Renal pelvis (tissue), 4 donors: ENCODE measurements around the gene BCL6B. TPM values are rescaled to one million over a fixed set of nuclear protein-coding genes. Genes with fewer than 3 reads are reported as not detected.
"Not testable (repeated sequence)": the region's sequence is repeated elsewhere in the genome, so short reads cannot be mapped to it uniquely, and the experiment has no call there.

Experiments used
- DNase-seq: peaks from one replicate; pipeline ENCODE4 v3.0.0-alpha.2; 2013
- polyA plus RNA-seq, 3 donors: library from polyadenylated mRNA; unstranded; fragments of 120-200 nt; gene quantifications; one replicate each; pipeline ENCODE4 v1.2.1, GENCODE V29; 2013; ENCODE audit not compliant: insufficient read length in 3 of 3

The BCL6B gene
- polyA plus RNA-seq, 3 donors = 24.7 to 30.0 (median 25.5) TPM

DNA sequence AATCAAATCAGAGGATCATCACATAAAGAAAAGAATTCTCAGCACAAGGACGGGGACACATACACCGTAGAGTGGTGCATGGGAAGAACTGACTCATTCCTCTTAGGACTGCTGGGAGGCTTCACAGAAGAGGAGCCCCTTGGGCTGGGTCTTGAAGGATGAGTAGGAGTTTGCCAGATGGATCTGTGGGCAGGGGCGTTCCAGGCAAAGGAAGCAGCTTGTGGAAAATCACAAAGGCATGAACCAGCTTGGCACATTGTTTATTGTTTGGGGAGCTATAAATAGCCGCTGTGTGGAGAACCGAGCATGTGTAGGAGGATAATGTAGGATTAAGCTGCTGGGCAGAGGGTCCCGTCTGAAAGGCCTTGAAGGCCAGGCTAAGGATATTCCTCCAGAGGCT, 26.1 kb downstream of the BCL6B start:
- no peak for DNase-seq

DNA sequence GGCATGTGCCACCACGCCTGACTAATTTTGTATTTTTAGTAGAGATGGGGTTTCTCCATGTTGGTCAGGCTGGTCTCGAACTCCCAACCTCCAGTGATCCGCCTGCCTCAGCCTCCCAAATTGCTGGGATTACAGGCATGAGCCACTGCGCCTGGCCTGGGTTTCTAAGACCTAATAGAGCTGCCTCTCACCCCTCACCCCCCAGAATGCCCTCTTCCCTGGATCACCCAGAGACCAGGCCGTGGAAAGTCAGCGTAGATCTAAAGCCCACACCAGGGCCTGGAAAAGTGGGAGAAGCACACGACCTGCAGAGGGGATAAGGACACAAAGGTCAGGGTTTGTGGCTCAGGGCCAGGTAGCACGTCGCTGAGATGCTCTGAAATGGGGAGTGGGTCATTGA, 27.7 kb downstream of the BCL6B start:
- DNase-seq = not testable (repeated sequence)

DNA sequence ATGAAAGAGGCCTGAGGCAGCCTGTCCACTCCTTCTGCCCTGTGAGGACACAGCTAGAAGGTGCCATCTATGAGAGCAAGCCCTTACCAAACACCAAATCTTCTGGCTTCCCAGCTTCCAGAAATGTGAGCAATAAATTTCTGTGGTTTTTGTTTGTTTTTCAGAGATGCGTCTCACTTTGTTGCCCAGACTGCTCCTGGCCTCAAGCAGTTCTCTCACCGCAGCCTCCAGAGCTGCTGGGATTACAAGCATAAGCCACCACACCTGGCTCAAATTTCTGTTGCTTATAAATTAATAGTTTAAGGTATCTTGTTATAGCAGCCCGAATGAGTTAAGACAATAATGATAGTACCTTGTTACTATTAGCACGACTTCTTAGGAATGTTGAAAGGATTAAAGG, 33.5 kb downstream of the BCL6B start:
- no peak for DNase-seq

DNA sequence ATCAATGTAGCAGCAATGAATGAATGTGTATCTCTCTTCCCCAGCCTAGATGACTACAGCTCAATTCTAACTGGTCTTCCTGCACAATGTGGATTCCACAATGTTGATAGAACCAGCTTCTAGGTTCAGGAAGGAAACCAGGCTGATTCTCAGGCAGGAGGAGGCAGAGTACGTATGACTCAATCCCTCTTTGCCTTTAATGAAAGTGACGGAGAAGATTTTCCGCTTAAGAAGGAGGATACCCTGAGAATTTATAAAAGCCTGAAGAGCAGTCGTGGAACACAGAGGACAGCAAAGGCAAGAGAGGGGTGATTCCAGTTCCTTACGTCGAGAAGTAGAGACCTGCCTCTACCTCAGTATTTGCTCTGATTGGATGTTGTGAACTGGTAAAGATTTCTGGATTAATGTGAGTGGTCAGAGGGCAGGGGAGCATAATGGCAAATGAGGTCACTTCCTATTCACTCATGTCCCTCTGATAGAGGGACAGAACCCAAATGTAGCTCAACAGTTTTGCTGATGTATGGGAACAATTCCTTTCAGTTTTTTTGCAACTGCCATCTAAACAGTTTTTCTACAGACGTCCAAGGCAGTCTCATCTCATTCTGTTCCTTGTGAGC, 36.1 kb downstream of the BCL6B start:
- no peak for DNase-seq

GRCh38 chr17:7060165-7060891, 37.5 kb downstream of the BCL6B start:
- no peak for DNase-seq

GRCh38 chr17:7063518-7064094, 40.8 kb downstream of the BCL6B start:
- DNase-seq = no peak

DNA sequence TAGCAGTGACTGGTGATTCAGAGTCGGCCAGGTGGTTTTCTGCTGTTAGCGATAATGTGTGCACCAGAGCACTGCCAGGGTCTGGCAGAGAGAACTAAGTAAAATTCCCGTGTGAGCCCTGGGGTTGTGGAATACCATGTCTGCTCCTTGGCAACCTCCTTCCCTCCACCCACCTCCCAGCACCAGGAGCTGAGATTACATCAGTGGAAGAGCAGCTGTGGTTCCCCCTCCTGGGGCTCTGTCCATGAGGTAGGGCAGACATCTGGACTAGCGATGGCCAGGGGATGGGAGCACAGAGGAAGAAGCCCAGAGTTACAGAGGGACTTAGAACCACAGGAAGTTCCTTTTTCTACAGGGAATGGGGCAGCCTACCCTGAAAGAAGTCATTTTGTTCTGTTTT, 41.4 kb downstream of the BCL6B start:
- no peak for DNase-seq

GRCh38 chr17:7067198-7067597, 44.3 kb downstream of the BCL6B start:
- no peak for DNase-seq

DNA sequence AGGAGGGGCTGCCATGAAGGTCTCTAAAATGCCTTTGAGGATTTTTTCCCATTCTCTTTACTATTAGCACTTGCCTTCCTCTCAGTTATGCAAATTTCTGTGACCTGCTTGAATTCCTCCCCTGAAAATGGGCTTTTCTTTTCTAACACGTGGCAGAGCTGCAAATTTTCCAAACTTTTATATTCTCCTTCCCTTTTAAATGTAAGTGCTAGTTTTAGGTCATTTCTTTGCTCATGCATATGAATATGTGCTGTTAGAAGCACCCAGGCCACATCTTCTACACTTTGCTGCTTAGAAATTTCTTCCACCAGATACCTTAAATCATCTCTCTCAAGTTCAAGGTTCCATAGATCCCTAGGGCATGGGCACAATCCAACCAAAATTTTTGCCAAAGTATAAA, 45.4 kb downstream of the BCL6B start:
- no peak for DNase-seq

DNA sequence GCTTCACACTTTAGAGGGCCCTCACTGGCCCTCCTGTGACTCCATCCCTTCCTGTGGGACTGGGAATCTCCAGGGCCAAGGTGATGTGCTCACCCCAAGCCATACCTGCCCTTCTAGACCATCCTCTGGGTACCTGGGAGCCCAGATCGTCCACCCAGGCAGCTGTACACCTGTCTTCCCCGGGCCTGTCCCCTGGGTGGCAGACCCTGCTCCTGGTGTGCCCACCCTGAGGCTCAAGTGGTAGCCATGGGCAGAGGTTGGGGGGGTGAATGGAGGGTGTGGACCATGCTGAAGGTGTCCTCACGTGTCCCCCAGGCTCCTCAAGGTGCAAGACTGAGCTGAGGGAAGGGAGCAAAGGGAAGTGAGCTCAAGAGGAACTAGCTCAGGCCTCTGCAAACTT, 47.9 kb downstream of the BCL6B start:
- DNase-seq = no peak

GRCh38 chr17:7072406-7072805, 49.6 kb downstream of the BCL6B start:
- DNase-seq = no peak

DNA sequence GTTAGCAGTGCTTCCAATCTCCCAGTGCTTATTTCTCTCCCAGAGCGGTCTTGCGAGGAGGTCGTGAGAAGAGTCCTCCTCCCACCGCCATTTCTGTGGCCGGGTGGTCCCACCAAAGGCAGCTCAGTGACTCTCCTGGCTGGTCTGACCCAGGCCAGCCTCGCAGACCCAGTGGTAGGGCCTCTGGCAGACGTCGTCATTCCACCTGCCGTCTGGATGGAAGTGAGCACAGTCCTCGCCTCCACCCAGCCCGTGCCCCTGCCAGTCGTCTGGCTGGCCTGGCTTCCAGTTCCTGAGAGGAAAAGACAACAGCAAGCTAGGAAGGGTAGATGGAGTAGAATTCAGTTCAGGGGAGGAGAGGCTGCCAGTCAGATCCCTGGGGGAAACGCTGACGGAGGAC, 52.1 kb downstream of the BCL6B start:
- no peak for DNase-seq

GRCh38 chr17:7077911-7078546, 55.2 kb downstream of the BCL6B start:
- DNase-seq = no peak

GRCh38 chr17:7078711-7079110, 55.9 kb downstream of the BCL6B start:
- no peak for DNase-seq

Other genes starting within 250 kb of the BCL6B start
- gene FBXO39, start 246.8 kb upstream of the BCL6B start, polyA plus RNA-seq = under 1 TPM in 2 of 3 donors, not detected in 1; 0.06 to 0.19 TPM
- under 1 TPM; 0.41 to 0.73 (median 0.71) TPM for gene TEKT1, start 191.3 kb upstream of the BCL6B start, polyA plus RNA-seq
- gene ALOX12, start 27.0 kb upstream of the BCL6B start, polyA plus RNA-seq = 1 to 10 TPM; 1.6 to 3.7 (median 2.8) TPM
- 100 to 1,000 TPM; 181 to 197 (median 187) TPM for gene RNASEK, start 10.4 kb upstream of the BCL6B start, polyA plus RNA-seq
- gene SLC16A13, start 13.0 kb downstream of the BCL6B start, polyA plus RNA-seq = 1 to 10 TPM; 4.5 to 5.1 (median 4.8) TPM
- gene SLC16A11, start 21.0 kb downstream of the BCL6B start, polyA plus RNA-seq = under 1 TPM; 0.51 to 0.75 (median 0.67) TPM
- 1 to 10 TPM in 2 of 3 donors, under 1 TPM in 1; 0.86 to 1.3 (median 1.1) TPM for gene CLEC10A, start 57.2 kb downstream of the BCL6B start, polyA plus RNA-seq
- 1 to 10 TPM in 2 of 3 donors, under 1 TPM in 1; 0.92 to 2.5 (median 1.3) TPM for gene ASGR2, start 91.8 kb downstream of the BCL6B start, polyA plus RNA-seq
- gene ASGR1, start 156.3 kb downstream of the BCL6B start, polyA plus RNA-seq = 10 to 100 TPM in 1 of 3 donors, 1 to 10 TPM in 2; 8.1 to 10.6 (median 8.6) TPM
- gene DLG4, start 196.8 kb downstream of the BCL6B start, polyA plus RNA-seq = 10 to 100 TPM; 32.1 to 39.7 (median 35.3) TPM
- 100 to 1,000 TPM; 488 to 565 (median 530) TPM for gene ACADVL, start 196.9 kb downstream of the BCL6B start, polyA plus RNA-seq
- 10 to 100 TPM; 62.4 to 66.1 (median 64.6) TPM for gene DVL2, start 211.5 kb downstream of the BCL6B start, polyA plus RNA-seq
- 10 to 100 TPM; 59.0 to 72.3 (median 64.3) TPM for gene PHF23, start 216.4 kb downstream of the BCL6B start, polyA plus RNA-seq
- 100 to 1,000 TPM; 456 to 505 (median 482) TPM for gene GABARAP, start 219.4 kb downstream of the BCL6B start, polyA plus RNA-seq
- gene CTDNEP1, start 228.7 kb downstream of the BCL6B start, polyA plus RNA-seq = 100 to 1,000 TPM; 145 to 149 (median 146) TPM
- 10 to 100 TPM; 53.8 to 63.4 (median 57.1) TPM for gene ELP5, start 229.2 kb downstream of the BCL6B start, polyA plus RNA-seq
- 10 to 100 TPM; 45.0 to 67.5 (median 58.4) TPM for gene CLDN7, start 239.4 kb downstream of the BCL6B start, polyA plus RNA-seq